ENCODE results near the gene ARHGEF16. TPM values are rescaled to one million over a fixed set of nuclear protein-coding genes. Genes with fewer than 3 reads are reported as not detected.

Gene ARHGEF16
- total RNA-seq, 2 donors from 2014 or later = 47.7 to 64.7 TPM

- Mint-ChIP-seq H3K36me3 (ENCODE audit: low read depth) (peaks cover 15% of the 10 kb centered on the region), H3K27me3 (ENCODE audit: insufficient read depth) (no peaks in the 10 kb centered on the region), H3K4me3 (no peak overlapping the region), H3K27ac (no peak overlapping the region), H3K9me3 (no peaks in the 10 kb centered on the region), H3K4me1 (no peaks in the 10 kb centered on the region)
- Histone ChIP-seq H3K27me3 (ENCODE audit: control insufficient read depth, insufficient read depth, low read length, poor library complexity, severe bottlenecking) (no peaks in the 10 kb centered on the region), H3K27ac (ENCODE audit: low read depth, low read length) (no peak overlapping the region), H3K4me3 (ENCODE audit: low read length) (no peak overlapping the region), H3K4me1 (ENCODE audit: control insufficient read depth, insufficient read depth, low read length) (no peaks in the 10 kb centered on the region), H3K36me3 (ENCODE audit: control insufficient read depth, insufficient read depth, low read length) (peaks cover 5% of the 10 kb centered on the region), H3K9me3 (ENCODE audit: control insufficient read depth, low read length) (no peaks in the 10 kb centered on the region), H3K9ac (ENCODE audit: extremely low read depth, low read length, poor library complexity, severe bottlenecking) (no peak overlapping the region)
- TF ChIP-seq, protein P1, sequence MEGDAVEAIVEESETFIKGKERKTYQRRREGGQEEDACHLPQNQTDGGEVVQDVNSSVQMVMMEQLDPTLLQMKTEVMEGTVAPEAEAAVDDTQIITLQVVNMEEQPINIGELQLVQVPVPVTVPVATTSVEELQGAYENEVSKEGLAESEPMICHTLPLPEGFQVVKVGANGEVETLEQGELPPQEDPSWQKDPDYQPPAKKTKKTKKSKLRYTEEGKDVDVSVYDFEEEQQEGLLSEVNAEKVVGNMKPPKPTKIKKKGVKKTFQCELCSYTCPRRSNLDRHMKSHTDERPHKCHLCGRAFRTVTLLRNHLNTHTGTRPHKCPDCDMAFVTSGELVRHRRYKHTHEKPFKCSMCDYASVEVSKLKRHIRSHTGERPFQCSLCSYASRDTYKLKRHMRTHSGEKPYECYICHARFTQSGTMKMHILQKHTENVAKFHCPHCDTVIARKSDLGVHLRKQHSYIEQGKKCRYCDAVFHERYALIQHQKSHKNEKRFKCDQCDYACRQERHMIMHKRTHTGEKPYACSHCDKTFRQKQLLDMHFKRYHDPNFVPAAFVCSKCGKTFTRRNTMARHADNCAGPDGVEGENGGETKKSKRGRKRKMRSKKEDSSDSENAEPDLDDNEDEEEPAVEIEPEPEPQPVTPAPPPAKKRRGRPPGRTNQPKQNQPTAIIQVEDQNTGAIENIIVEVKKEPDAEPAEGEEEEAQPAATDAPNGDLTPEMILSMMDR (conservative IDR thresholded peaks at IDR 0.05) = no peak
- WGBS, 2 experiments (ENCODE audit: insufficient coverage in 1 of 2, insufficient read length in 1 of 2) = 97 to 99% methylated on average over 20 to 27 of the region's 27 CpGs
- DNase-seq = no peak
These were observed 64.9 kb downstream of the ARHGEF16 start for GRCh38 chr1:3519301-3519885.

GRCh38 chr1:3520419-3521378, 66.2 kb downstream of the ARHGEF16 start:
- Mint-ChIP-seq H3K9me3 (no peaks in the 10 kb centered on the region), H3K4me1 (no peaks in the 10 kb centered on the region), H3K4me3 (no peak overlapping the region), H3K36me3 (ENCODE audit: low read depth) (peaks cover 15% of the 10 kb centered on the region), H3K27ac (no peak overlapping the region), H3K27me3 (ENCODE audit: insufficient read depth) (no peaks in the 10 kb centered on the region)
- H3K27me3 ChIP-seq (ENCODE audit: control insufficient read depth, insufficient read depth, low read length, poor library complexity, severe bottlenecking) = no peaks in the 10 kb centered on the region
- H3K4me1 ChIP-seq (ENCODE audit: control insufficient read depth, insufficient read depth, low read length) = no peaks in the 10 kb centered on the region
- TF ChIP-seq, protein P1 (conservative IDR thresholded peaks at IDR 0.05) = no peak
- H3K9ac ChIP-seq (ENCODE audit: extremely low read depth, low read length, poor library complexity, severe bottlenecking) = no peak overlapping the region
- DNase-seq = no peak
- no peaks in the 10 kb centered on the region for H3K9me3 ChIP-seq (ENCODE audit: control insufficient read depth, low read length)
- no peak overlapping the region for H3K4me3 ChIP-seq (ENCODE audit: low read length)
- H3K36me3 ChIP-seq (ENCODE audit: control insufficient read depth, insufficient read depth, low read length) = peaks cover 5% of the 10 kb centered on the region
- no peak overlapping the region for H3K27ac ChIP-seq (ENCODE audit: low read depth, low read length)
- 93 to 96% methylated on average over 17 to 24 of the region's 24 CpGs for WGBS, 2 experiments (ENCODE audit: insufficient coverage in 1 of 2, insufficient read length in 1 of 2)

- no peak overlapping the region for H3K27ac ChIP-seq (ENCODE audit: low read depth, low read length)
- WGBS, 2 experiments (ENCODE audit: insufficient coverage in 1 of 2, insufficient read length in 1 of 2) = 93 to 95% methylated on average over 10 to 16 of the region's 16 CpGs
- H3K36me3 ChIP-seq (ENCODE audit: control insufficient read depth, insufficient read depth, low read length) = peaks cover 5% of the 10 kb centered on the region
- no peak overlapping the region for H3K4me3 ChIP-seq (ENCODE audit: low read length)
- H3K4me1 ChIP-seq (ENCODE audit: control insufficient read depth, insufficient read depth, low read length) = no peaks in the 10 kb centered on the region
- no peak overlapping the region for H3K27ac Mint-ChIP-seq
- H3K4me3 Mint-ChIP-seq = no peak overlapping the region
- peaks cover 15% of the 10 kb centered on the region for H3K36me3 Mint-ChIP-seq (ENCODE audit: low read depth)
- no peaks in the 10 kb centered on the region for H3K4me1 Mint-ChIP-seq
- H3K9ac ChIP-seq (ENCODE audit: extremely low read depth, low read length, poor library complexity, severe bottlenecking) = no peak overlapping the region
- no peaks in the 10 kb centered on the region for H3K27me3 ChIP-seq (ENCODE audit: control insufficient read depth, insufficient read depth, low read length, poor library complexity, severe bottlenecking)
- H3K9me3 ChIP-seq (ENCODE audit: control insufficient read depth, low read length) = no peaks in the 10 kb centered on the region
- TF ChIP-seq, protein P1 (conservative IDR thresholded peaks at IDR 0.05) = no peak
- H3K9me3 Mint-ChIP-seq = no peaks in the 10 kb centered on the region
- DNase-seq = no peak
- H3K27me3 Mint-ChIP-seq (ENCODE audit: insufficient read depth) = no peaks in the 10 kb centered on the region
These were observed 67.0 kb downstream of the ARHGEF16 start for GRCh38 chr1:3521426-3521825.

Measured in endodermal cell (in vitro differentiated cells).